Measurements from ENCODE around the gene SNX25.

SNX25 gene

DNA sequence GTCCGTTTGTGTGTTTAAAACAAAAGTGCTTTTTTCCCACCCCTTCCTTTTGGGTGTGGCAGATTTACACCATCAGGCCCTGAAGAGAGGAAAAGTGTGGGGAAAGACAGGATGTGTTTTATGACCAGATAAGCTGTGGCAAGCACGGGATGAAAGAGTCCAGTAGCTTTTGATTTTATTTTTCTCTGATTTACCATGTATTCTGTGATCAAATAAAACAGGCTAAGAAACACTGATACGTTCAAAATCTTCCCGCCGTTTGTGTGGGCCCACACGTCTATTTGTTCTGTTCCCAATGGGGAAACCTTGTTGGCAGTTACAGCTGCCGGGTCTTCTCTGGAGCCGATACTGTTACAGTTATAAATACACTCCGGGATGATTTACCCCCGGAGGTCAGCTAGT is 175.5 kb downstream of the SNX25 start:
- Histone ChIP-seq H3K27ac (no peak overlapping the region), H3K4me3 (ENCODE audit: low read depth in 1 of 2, low read length in 1 of 2) (peak overlapping the region in 1 of 2 experiments; percentile 7), H3K36me3 (no peaks in the 10 kb centered on the region), H3K27me3 (peaks cover 70% of the 10 kb centered on the region), H3K4me1 (ENCODE audit: control insufficient read depth in 1 of 2, insufficient read depth in 1 of 2, low read depth in 1 of 2, low read length in 1 of 2) (peaks cover 0 to 9% of the 10 kb centered on the region in 2 experiments), H3K9me3 (no peaks in the 10 kb centered on the region)
- TF ChIP-seq, protein P1, sequence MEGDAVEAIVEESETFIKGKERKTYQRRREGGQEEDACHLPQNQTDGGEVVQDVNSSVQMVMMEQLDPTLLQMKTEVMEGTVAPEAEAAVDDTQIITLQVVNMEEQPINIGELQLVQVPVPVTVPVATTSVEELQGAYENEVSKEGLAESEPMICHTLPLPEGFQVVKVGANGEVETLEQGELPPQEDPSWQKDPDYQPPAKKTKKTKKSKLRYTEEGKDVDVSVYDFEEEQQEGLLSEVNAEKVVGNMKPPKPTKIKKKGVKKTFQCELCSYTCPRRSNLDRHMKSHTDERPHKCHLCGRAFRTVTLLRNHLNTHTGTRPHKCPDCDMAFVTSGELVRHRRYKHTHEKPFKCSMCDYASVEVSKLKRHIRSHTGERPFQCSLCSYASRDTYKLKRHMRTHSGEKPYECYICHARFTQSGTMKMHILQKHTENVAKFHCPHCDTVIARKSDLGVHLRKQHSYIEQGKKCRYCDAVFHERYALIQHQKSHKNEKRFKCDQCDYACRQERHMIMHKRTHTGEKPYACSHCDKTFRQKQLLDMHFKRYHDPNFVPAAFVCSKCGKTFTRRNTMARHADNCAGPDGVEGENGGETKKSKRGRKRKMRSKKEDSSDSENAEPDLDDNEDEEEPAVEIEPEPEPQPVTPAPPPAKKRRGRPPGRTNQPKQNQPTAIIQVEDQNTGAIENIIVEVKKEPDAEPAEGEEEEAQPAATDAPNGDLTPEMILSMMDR (IDR thresholded peaks at IDR 0.05) = no peak

GRCh38 chr4:185387957-185388356 is 178.6 kb downstream of the SNX25 start:
- TF ChIP-seq, protein P1 (IDR thresholded peaks at IDR 0.05) = no peak
- H3K36me3 ChIP-seq = no peaks in the 10 kb centered on the region

GRCh38 chr4:185390941-185391340 is 181.5 kb downstream of the SNX25 start:
- Histone ChIP-seq H3K4me3 (ENCODE audit: low read depth in 1 of 2, low read length in 1 of 2) (no peak overlapping the region), H3K4me1 (ENCODE audit: control insufficient read depth in 1 of 2, insufficient read depth in 1 of 2, low read depth in 1 of 2, low read length in 1 of 2) (peaks cover 10 to 11% of the 10 kb centered on the region in 2 experiments), H3K9me3 (no peaks in the 10 kb centered on the region), H3K27ac (no peak overlapping the region), H3K36me3 (no peaks in the 10 kb centered on the region), H3K27me3 (peaks cover 72% of the 10 kb centered on the region)
- TF ChIP-seq, protein P1 (IDR thresholded peaks at IDR 0.05) = no peak

More at GRCh38 chr4:185387957-185388356, 178.6 kb downstream of the SNX25 start:
- Histone ChIP-seq H3K4me3 (ENCODE audit: low read depth in 1 of 2, low read length in 1 of 2) (no peak overlapping the region), H3K27ac (no peak overlapping the region), H3K4me1 (ENCODE audit: control insufficient read depth in 1 of 2, insufficient read depth in 1 of 2, low read depth in 1 of 2, low read length in 1 of 2) (peaks cover 0 to 9% of the 10 kb centered on the region in 2 experiments), H3K9me3 (no peaks in the 10 kb centered on the region), H3K27me3 (peaks cover 80% of the 10 kb centered on the region)

DNA sequence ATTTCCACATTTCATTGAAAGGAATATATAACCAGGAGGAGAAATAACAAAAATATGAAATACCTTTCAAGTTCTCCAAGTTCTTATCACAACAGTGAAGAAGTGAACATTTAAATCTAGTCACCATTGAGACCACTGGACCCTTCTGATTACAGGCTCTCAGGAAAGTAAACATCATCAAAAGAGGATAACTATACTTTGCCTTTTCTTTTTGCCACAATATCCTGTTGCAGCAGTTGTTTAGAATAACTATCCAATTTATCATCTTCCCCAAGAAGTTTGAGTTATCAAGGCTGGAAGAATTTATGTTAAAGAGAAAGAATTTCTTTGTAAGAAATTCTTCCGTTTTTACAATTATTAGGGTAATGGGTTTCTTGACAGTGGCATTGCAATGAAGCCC is 182.8 kb downstream of the SNX25 start:
- TF ChIP-seq, protein P1 (IDR thresholded peaks at IDR 0.05) = no peak
- peaks cover 64% of the 10 kb centered on the region for H3K27me3 ChIP-seq

GRCh38 chr4:185394568-185395237 is 185.3 kb downstream of the SNX25 start:
- H3K36me3 ChIP-seq = peaks cover 11% of the 10 kb centered on the region
- H3K27me3 ChIP-seq = peaks cover 55% of the 10 kb centered on the region
- peaks cover 17 to 19% of the 10 kb centered on the region in 2 experiments for H3K4me1 ChIP-seq (ENCODE audit: control insufficient read depth in 1 of 2, insufficient read depth in 1 of 2, low read depth in 1 of 2, low read length in 1 of 2)
- peak overlapping the region; percentile 96 to 99 for H3K4me3 ChIP-seq (ENCODE audit: low read depth in 1 of 2, low read length in 1 of 2)
- TF ChIP-seq, protein P1 (IDR thresholded peaks at IDR 0.05) = no peak
- no peaks in the 10 kb centered on the region for H3K9me3 ChIP-seq
- H3K27ac ChIP-seq = peak overlapping the region; percentile 94

More for the DNA sequence above, 182.8 kb downstream of the SNX25 start:
- H3K4me1 ChIP-seq (ENCODE audit: control insufficient read depth in 1 of 2, insufficient read depth in 1 of 2, low read depth in 1 of 2, low read length in 1 of 2) = peaks cover 16 to 19% of the 10 kb centered on the region in 2 experiments
- H3K9me3 ChIP-seq = no peaks in the 10 kb centered on the region
- no peak overlapping the region for H3K27ac ChIP-seq
- no peaks in the 10 kb centered on the region for H3K36me3 ChIP-seq
- no peak overlapping the region for H3K4me3 ChIP-seq (ENCODE audit: low read depth in 1 of 2, low read length in 1 of 2)

Data from neutrophil (primary cell).